CD4-positive, alpha-beta T cell (primary cell): ENCODE results near the gene ALX3. TPM values are rescaled to one million over a fixed set of nuclear protein-coding genes. Genes with fewer than 3 reads are reported as not detected.

ENCODE experiments used
- ATAC-seq: fragments of 200-7000 bp; cut with Tn5 transposase; one replicate; pipeline ENCODE4 v1.10.0; 2022; ENCODE audit warnings: mild to moderate bottlenecking; ENCODE audit not compliant: poor library complexity
- CTCF ChIA-PET: fragments of 350-600 bp; sonication (Branson Sonifier 250); formaldehyde crosslinking; loops from one replicate; lab custom pipeline; 2021; ENCODE audit warnings: antibody characterized with exemption, inconsistent platforms; lab: Charles Lee
- POLR2A ChIA-PET: fragments of 350-600 bp; sonication (Branson Sonifier 250); formaldehyde crosslinking; loops from one replicate; lab custom pipeline; 2021; ENCODE audit warnings: antibody characterized with exemption, inconsistent platforms; lab: Charles Lee
- DNase-seq, 14 experiments: peaks; one replicate each; pipeline ENCODE4 v3.0.0-alpha.2; 2013 to 2020; ENCODE audit warnings: mixed read lengths in 2 of 14
- H3K27ac ChIP-seq, 2 donors: one replicate each; pipeline versions ENCODE4 v1.5.1 to v1.7.0; 2013; ENCODE audit warnings: low read length in 2 of 2, low read depth in 1 of 2, mild to moderate bottlenecking in 1 of 2
- H3K27me3 ChIP-seq, 2 experiments: 1 replicate in 1 of 2; 2 replicates in 1 of 2; pipeline versions ENCODE4 v1.6.1 to v1.7.0; 2013; ENCODE audit warnings: low read length in 2 of 2, control low read depth in 1 of 2, mild to moderate bottlenecking in 1 of 2, moderate library complexity in 1 of 2; ENCODE audit not compliant: insufficient read depth in 2 of 2, control insufficient read depth in 1 of 2
- H3K36me3 ChIP-seq: one replicate; pipeline ENCODE4 v1.6.1; 2013; ENCODE audit warnings: low read length, control low read depth; ENCODE audit not compliant: insufficient read depth
- H3K4me1 ChIP-seq: one replicate; pipeline ENCODE4 v1.6.1; 2013; ENCODE audit warnings: low read length, control low read depth; ENCODE audit not compliant: insufficient read depth
- H3K4me3 ChIP-seq: one replicate; pipeline ENCODE4 v1.5.1; 2013; ENCODE audit warnings: mild to moderate bottlenecking, low read length, moderate library complexity
- H3K9me3 ChIP-seq, 2 experiments: 1 replicate in 1 of 2; 2 replicates in 1 of 2; pipeline versions ENCODE4 v1.6.1 to v1.7.0; 2013; ENCODE audit warnings: low read length in 2 of 2, mild to moderate bottlenecking in 2 of 2, control low read depth in 1 of 2, moderate library complexity in 1 of 2; ENCODE audit not compliant: control insufficient read depth in 1 of 2, insufficient read depth in 1 of 2
- H3K27ac Mint-ChIP-seq: one replicate; pipeline ENCODE4 v1.8.0; 2020; ENCODE audit warnings: mixed read lengths
- H3K27me3 Mint-ChIP-seq: one replicate; pipeline ENCODE4 v1.8.0; 2021; ENCODE audit warnings: mixed read lengths
- H3K36me3 Mint-ChIP-seq: one replicate; pipeline ENCODE4 v1.8.0; 2021; ENCODE audit warnings: low read depth, mixed read lengths
- H3K4me1 Mint-ChIP-seq: one replicate; pipeline ENCODE4 v1.8.0; 2021; ENCODE audit warnings: low read depth, mixed read lengths
- H3K4me3 Mint-ChIP-seq: one replicate; pipeline ENCODE4 v1.8.0; 2020; ENCODE audit warnings: mild to moderate bottlenecking, mixed read lengths
- H3K9me3 Mint-ChIP-seq: one replicate; pipeline ENCODE4 v1.8.0; 2020; ENCODE audit warnings: mixed read lengths
- CTCF ChIP-seq: fragments of 200-600 bp; IDR thresholded peaks from one replicate; pipeline ENCODE4 v1.8.0; 2022; ENCODE audit warnings: antibody characterized with exemption, mild to moderate bottlenecking
- intact Hi-C, 2 experiments: fragments of 100-400 bp; cut with DNase I in 1 of 2; cut with micrococcal nuclease in 1 of 2; formaldehyde crosslinking; loops; one replicate each; pipeline versions ENCODE4 v1.15.1 to v1.9.0; 2023 to 2025; cut with DNase I, micrococcal nuclease
- total RNA-seq, 174 experiments: library from RNA in 2 of 174; stranded (reverse) in 2 of 174; gene quantifications; one replicate each; pipeline ENCODE4 v1.2.3 and lab custom pipeline; 2021 to 2026

ALX3 gene
- total RNA-seq, 2 experiments from 2014 or later, result not detected

DNA sequence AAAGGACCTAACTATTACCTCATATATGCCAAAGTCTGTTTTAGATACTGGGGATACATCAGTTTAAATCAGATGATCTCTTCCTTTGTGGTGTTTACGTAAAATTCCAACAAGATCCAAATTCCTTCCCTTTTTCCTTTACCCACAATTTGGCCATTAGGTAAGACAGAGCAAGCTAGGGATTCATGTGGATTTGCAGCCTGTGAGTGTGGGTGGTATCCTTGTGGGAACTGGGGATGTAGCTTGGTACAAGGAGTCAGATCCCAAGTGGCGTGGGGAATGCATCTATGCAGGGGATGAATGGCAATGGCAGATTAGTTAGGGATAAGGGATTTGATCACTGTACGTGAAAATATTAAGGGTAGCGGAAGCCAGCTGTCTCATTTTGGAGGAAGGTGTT is 45.9 kb downstream of the ALX3 start:
- Histone ChIP-seq H3K27ac (no peak overlapping the region), H3K4me1 (peaks cover 3% of the 10 kb centered on the region), H3K27me3 (no peaks in the 10 kb centered on the region), H3K4me3 (no peak overlapping the region), H3K36me3 (peaks cover 38% of the 10 kb centered on the region), H3K9me3 (no peaks in the 10 kb centered on the region)
- TF ChIP-seq CTCF, result no peak
- ChIA-PET CTCF (interaction anchor here (1.3 kb wide), 1 partner anchor 40 kb away, joined by 3 read pairs; the partner anchor contains the start of gene AHCYL1), POLR2A (interaction anchor here (2.2 kb wide), 1 partner anchor 10 kb away, joined by 12 read pairs; the partner anchor contains the start of gene STRIP1)
- no peak overlapping the region for H3K4me3 Mint-ChIP-seq
- H3K9me3 Mint-ChIP-seq, result no peaks in the 10 kb centered on the region
- ATAC-seq, result no peak
- peaks cover 41% of the 10 kb centered on the region for H3K36me3 Mint-ChIP-seq
- H3K27ac Mint-ChIP-seq, result no peak overlapping the region
- intact Hi-C loops, result loop anchor here in 1 of 2 experiments (5.0 kb wide), 1 partner anchor 438 kb away; no protein-coding TSS in a partner anchor
- no peak for DNase-seq
- no peaks in the 10 kb centered on the region for H3K27me3 Mint-ChIP-seq
- peaks cover 2% of the 10 kb centered on the region for H3K4me1 Mint-ChIP-seq

DNA sequence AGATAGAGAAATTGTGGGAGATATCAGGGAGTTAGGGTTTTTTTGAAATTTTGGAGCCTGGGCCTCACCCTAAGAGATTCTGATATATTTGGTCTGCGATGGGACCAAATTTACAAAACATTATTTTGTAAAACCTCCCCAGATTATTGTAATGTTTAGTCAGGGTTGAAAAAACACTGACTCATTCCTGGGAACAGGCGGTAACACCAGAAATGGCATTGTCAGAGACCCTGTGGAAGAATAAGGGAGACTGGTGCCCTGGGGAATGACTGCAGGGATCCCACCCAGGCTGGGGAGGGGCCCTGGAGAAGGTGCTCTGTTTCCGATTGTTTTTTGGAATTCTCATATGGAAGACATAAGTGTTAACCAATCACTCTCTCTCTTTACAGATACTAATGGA is 49.2 kb downstream of the ALX3 start:
- no peak for ATAC-seq
- intact Hi-C loops, result no loop called here
- no peaks in the 10 kb centered on the region for H3K4me1 ChIP-seq
- no peak overlapping the region for H3K27ac Mint-ChIP-seq
- POLR2A ChIA-PET, result no interaction called here
- no peaks in the 10 kb centered on the region for H3K27me3 Mint-ChIP-seq
- no peak overlapping the region for H3K4me3 Mint-ChIP-seq
- no peak overlapping the region for H3K4me3 ChIP-seq
- H3K4me1 Mint-ChIP-seq, result no peaks in the 10 kb centered on the region
- H3K27ac ChIP-seq, result no peak overlapping the region
- peaks cover 75% of the 10 kb centered on the region for H3K36me3 Mint-ChIP-seq
- peaks cover 71% of the 10 kb centered on the region for H3K36me3 ChIP-seq
- no peaks in the 10 kb centered on the region for H3K9me3 Mint-ChIP-seq
- no peaks in the 10 kb centered on the region for H3K9me3 ChIP-seq
- CTCF ChIA-PET, result interaction anchor here (1.3 kb wide), 1 partner anchor 381 kb away, joined by 4 read pairs; no protein-coding TSS in a partner anchor
- TF ChIP-seq CTCF, result no peak
- DNase-seq, result no peak
- H3K27me3 ChIP-seq, result no peaks in the 10 kb centered on the region

- no peak overlapping the region for H3K27ac Mint-ChIP-seq
- no peak overlapping the region for H3K4me3 Mint-ChIP-seq
- H3K4me1 ChIP-seq, result no peaks in the 10 kb centered on the region
- no peaks in the 10 kb centered on the region for H3K27me3 Mint-ChIP-seq
- no peak for TF ChIP-seq CTCF
- H3K9me3 ChIP-seq, result no peaks in the 10 kb centered on the region
- intact Hi-C loops, result no loop called here
- DNase-seq (no peak), ATAC-seq (no peak)
- peaks cover 90% of the 10 kb centered on the region for H3K36me3 Mint-ChIP-seq
- no peaks in the 10 kb centered on the region for H3K4me1 Mint-ChIP-seq
- H3K27me3 ChIP-seq, result no peaks in the 10 kb centered on the region
- H3K4me3 ChIP-seq, result no peak overlapping the region
- no peak overlapping the region for H3K27ac ChIP-seq
- CTCF ChIA-PET, result interaction anchor here (1.3 kb wide), 1 partner anchor 380 kb away, joined by 4 read pairs; no protein-coding TSS in a partner anchor
- H3K36me3 ChIP-seq, result peaks cover 85% of the 10 kb centered on the region
- no peaks in the 10 kb centered on the region for H3K9me3 Mint-ChIP-seq
- POLR2A ChIA-PET, result interaction anchor here (0.9 kb wide), 1 partner anchor 15 kb away, joined by 3 read pairs; the partner anchor contains the start of gene STRIP1
Measured at GRCh38 chr1:110019770-110020169, 50.7 kb downstream of the ALX3 start.
